ENCODE measurements around the gene FBXO27. TPM values are rescaled to one million over a fixed set of nuclear protein-coding genes. Genes with fewer than 3 reads are reported as not detected.

FBXO27 gene
- total and polyA plus RNA-seq, 11 donors: 4.0 to 38.3 (median 21.0) TPM

GRCh38 chr19:38977445-38978325, 54.7 kb downstream of the FBXO27 start:
- peaks cover 0 to 18% (median 0%) of the 10 kb centered on the region in 9 donors for H3K27me3 ChIP-seq
- ATAC-seq: no peak

GRCh38 chr19:38975861-38976271, 56.5 kb downstream of the FBXO27 start:
- DNase-seq (peak in 1 of 5 donors; percentile 20), ATAC-seq (peak; percentile 22 to 52 (median 46))
- peaks cover 0 to 18% (median 0%) of the 10 kb centered on the region in 9 donors for H3K27me3 ChIP-seq
- peak overlapping the region; percentile 43 to 91 (median 78) for H3K27ac ChIP-seq
- no peak for TF ChIP-seq POLR2A (IDR thresholded peaks at IDR 0.05)
- no peak for TF ChIP-seq CTCF (IDR thresholded peaks at IDR 0.05)
- no peaks in the 10 kb centered on the region for H3K36me3 ChIP-seq
- intact Hi-C loops (cut with DNase I): no loop called here
- 6 to 21% (median 11%) methylated on average over 4 to 22 of the region's 22 CpGs for WGBS, 4 donors
- peak overlapping the region; percentile 42 to 75 (median 62) for H3K4me3 ChIP-seq
- H3K4me1 ChIP-seq: peaks cover 0 to 18% (median 6%) of the 10 kb centered on the region in 12 donors
- peaks cover 0 to 13% (median 2%) of the 10 kb centered on the region in 12 donors for H3K9me3 ChIP-seq

More at GRCh38 chr19:38977445-38978325, 54.7 kb downstream of the FBXO27 start:
- Histone ChIP-seq H3K9me3 (peaks cover 0 to 16% (median 2%) of the 10 kb centered on the region in 12 donors), H3K27ac (no peak overlapping the region), H3K36me3 (no peaks in the 10 kb centered on the region), H3K4me3 (no peak overlapping the region), H3K4me1 (peaks cover 0 to 18% (median 6%) of the 10 kb centered on the region in 12 donors)
- TF ChIP-seq POLR2A (IDR thresholded peaks at IDR 0.05) (no peak), CTCF (IDR thresholded peaks at IDR 0.05) (no peak)
- WGBS, 4 donors: 84 to 90% (median 87%) methylated on average over 14 to 15 of the region's 15 CpGs
- intact Hi-C loops (cut with DNase I): no loop called here
- DNase-seq: no peak

- peaks cover 0 to 18% (median 0%) of the 10 kb centered on the region in 9 donors for H3K27me3 ChIP-seq
- peak within 1 kb of the TSS; percentile 42 to 75 (median 62) for H3K4me3 ChIP-seq
- peaks cover 0 to 18% (median 6%) of the 10 kb centered on the region in 12 donors for H3K4me1 ChIP-seq
- DNase-seq (peak; percentile 43 to 75 (median 53)), ATAC-seq (peak; percentile 23 to 88 (median 63))
- peak within 1 kb of the TSS; percentile 50 to 91 (median 78) for H3K27ac ChIP-seq
- peaks cover 0 to 7% (median 0%) of the 10 kb centered on the region in 12 donors for H3K9me3 ChIP-seq
- 2 to 14% (median 3%) methylated on average over 20 to 63 of the region's 63 CpGs for whole genome bisulfite sequencing, 4 donors
- intact Hi-C loops (cut with DNase I): no loop called here
- H3K36me3 ChIP-seq: no peaks in the 10 kb centered on the region
- TF ChIP-seq CTCF (IDR thresholded peaks at IDR 0.05): no peak
- no peak for TF ChIP-seq POLR2A (IDR thresholded peaks at IDR 0.05)
Measured at GRCh38 chr19:38975214-38975860, 57.0 kb downstream of the FBXO27 start, which contains the start of gene FBXO17. FBXO17 (minus strand) TSS chr19:38975742; CDS start chr19:38950319, 25,423 bp downstream.
